ENCODE measurements around the gene BEST3. TPM values are rescaled to one million over a fixed set of nuclear protein-coding genes. Genes with fewer than 3 reads are reported as not detected.

Gene BEST3
- total and polyA plus RNA-seq, 2 donors (not counting 3 experiments of a cell fraction or from before 2014, with no cell fraction given) = 0.12 to 0.18 TPM

DNA sequence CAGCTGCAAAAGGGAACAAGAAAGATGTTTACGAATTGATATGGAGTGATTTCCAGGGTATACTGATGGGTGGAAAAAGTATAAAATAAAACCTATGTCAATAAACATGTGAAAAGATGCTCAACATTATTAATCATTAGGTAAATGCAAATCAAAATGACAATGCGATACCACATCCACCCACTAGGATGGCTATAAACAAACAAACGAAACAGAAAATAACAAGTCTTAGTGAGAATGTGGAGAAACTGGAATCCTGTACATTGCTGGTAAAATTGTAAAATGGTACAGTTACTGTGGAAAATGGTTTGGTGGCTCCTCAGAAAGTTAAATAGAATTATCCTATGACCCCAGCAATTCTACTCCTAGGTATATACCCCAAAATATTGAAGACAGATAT lies 9.5 kb upstream of the BEST3 start:
- POLR2A ChIA-PET = no interaction called here
- intact Hi-C loops (cut with micrococcal nuclease) = no loop called here
- CTCF ChIA-PET = interaction anchor here (1.3 kb wide), 1 partner anchor 10 kb away, joined by 4 read pairs; no protein-coding TSS in a partner anchor
- Histone ChIP-seq H3K27me3 (ENCODE audit: control insufficient read depth in 2 of 2, insufficient read depth in 2 of 2, low read length in 2 of 2) (peaks cover 0 to 4% of the 10 kb centered on the region in 2 experiments), H2AFZ (ENCODE audit: low read depth, low read length) (no peak overlapping the region), H3K9me1 (replicated peaks; ENCODE audit: control insufficient read depth, extremely low read depth, insufficient read depth, low read length) (no peaks in the 10 kb centered on the region), H3K4me2 (ENCODE audit: insufficient read depth, low read length) (no peak overlapping the region), H3K4me3 (replicated peaks in 1 of 3; ENCODE audit: insufficient read depth in 1 of 3, low read depth in 1 of 3, low read length in 3 of 3) (no peak overlapping the region), H4K20me1 (replicated peaks; ENCODE audit: control insufficient read depth, extremely low read depth, insufficient read depth, low read length) (no peaks in the 10 kb centered on the region), H3K79me2 (ENCODE audit: control insufficient read depth, insufficient read depth, low read length) (no peaks in the 10 kb centered on the region), H3K9me3 (replicated peaks; ENCODE audit: control insufficient read depth, insufficient read depth, low read length) (no peaks in the 10 kb centered on the region), H3K36me3 (ENCODE audit: control insufficient read depth in 2 of 2, extremely low read depth in 1 of 2, insufficient read depth in 2 of 2, low read length in 2 of 2) (no peaks in the 10 kb centered on the region), H3K4me1 (ENCODE audit: control insufficient read depth, extremely low read depth, insufficient read depth, low read length) (no peaks in the 10 kb centered on the region), H3K9ac (replicated peaks; ENCODE audit: extremely low read depth, insufficient read depth, low read length) (no peak overlapping the region), H3K27ac (ENCODE audit: insufficient read depth, low read depth, low read length) (no peak overlapping the region)
- BruUV-seq (replicated peaks) = no TSS peak
- TF ChIP-seq, protein P1, sequence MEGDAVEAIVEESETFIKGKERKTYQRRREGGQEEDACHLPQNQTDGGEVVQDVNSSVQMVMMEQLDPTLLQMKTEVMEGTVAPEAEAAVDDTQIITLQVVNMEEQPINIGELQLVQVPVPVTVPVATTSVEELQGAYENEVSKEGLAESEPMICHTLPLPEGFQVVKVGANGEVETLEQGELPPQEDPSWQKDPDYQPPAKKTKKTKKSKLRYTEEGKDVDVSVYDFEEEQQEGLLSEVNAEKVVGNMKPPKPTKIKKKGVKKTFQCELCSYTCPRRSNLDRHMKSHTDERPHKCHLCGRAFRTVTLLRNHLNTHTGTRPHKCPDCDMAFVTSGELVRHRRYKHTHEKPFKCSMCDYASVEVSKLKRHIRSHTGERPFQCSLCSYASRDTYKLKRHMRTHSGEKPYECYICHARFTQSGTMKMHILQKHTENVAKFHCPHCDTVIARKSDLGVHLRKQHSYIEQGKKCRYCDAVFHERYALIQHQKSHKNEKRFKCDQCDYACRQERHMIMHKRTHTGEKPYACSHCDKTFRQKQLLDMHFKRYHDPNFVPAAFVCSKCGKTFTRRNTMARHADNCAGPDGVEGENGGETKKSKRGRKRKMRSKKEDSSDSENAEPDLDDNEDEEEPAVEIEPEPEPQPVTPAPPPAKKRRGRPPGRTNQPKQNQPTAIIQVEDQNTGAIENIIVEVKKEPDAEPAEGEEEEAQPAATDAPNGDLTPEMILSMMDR (IDR thresholded peaks at IDR 0.05; ENCODE audit: extremely low read depth in 1 of 2, insufficient read depth in 1 of 2, low read depth in 1 of 2, low read length in 2 of 2) = no peak
- no peak for TF ChIP-seq EZH2 (IDR thresholded peaks at IDR 0.05; ENCODE audit: borderline replicate concordance, low read depth, low read length, severe bottlenecking)
- no peak for TF ChIP-seq POLR2AphosphoS5 (IDR thresholded peaks at IDR 0.05; ENCODE audit: insufficient read depth, low read depth, low read length)
- no peak for TF ChIP-seq GATA2 (IDR thresholded peaks at IDR 0.05; ENCODE audit: insufficient read depth, insufficient read length, low read depth, low read length)
- no peak for TF ChIP-seq POLR2A (IDR thresholded peaks at IDR 0.05; ENCODE audit: low read depth, low read length)
- TF ChIP-seq FOS (IDR thresholded peaks at IDR 0.05; ENCODE audit: borderline replicate concordance, insufficient read depth, low read length) = no peak
- TF ChIP-seq, protein P2, sequence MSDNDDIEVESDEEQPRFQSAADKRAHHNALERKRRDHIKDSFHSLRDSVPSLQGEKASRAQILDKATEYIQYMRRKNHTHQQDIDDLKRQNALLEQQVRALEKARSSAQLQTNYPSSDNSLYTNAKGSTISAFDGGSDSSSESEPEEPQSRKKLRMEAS (IDR thresholded peaks at IDR 0.05; ENCODE audit: insufficient read depth, insufficient read length) = no peak
- TF ChIP-seq JUN (IDR thresholded peaks at IDR 0.05; ENCODE audit: borderline replicate concordance, insufficient read depth, insufficient read length, low read depth) = no peak
- TF ChIP-seq MYC (IDR thresholded peaks at IDR 0.05; ENCODE audit: low read depth, low read length) = no peak
- no peak for FAIRE-seq
- dilution Hi-C loops (cut with MboI; ENCODE audit: extremely low pct_ligation_motif_present, low sequenced_read_pairs) = no loop called here
- DNase-seq (ENCODE audit: low read depth, low spot score) = no peak
